GM18526 (cell line): ENCODE results near the gene AP2A2.

Experiments
- POLR2A ChIP-seq: IDR thresholded peaks from 3 replicates; pipeline ENCODE4 v1.6.1; 2011; ENCODE audit not compliant: insufficient read length; ENCODE audit errors: extremely low read depth

AP2A2 gene

DNA sequence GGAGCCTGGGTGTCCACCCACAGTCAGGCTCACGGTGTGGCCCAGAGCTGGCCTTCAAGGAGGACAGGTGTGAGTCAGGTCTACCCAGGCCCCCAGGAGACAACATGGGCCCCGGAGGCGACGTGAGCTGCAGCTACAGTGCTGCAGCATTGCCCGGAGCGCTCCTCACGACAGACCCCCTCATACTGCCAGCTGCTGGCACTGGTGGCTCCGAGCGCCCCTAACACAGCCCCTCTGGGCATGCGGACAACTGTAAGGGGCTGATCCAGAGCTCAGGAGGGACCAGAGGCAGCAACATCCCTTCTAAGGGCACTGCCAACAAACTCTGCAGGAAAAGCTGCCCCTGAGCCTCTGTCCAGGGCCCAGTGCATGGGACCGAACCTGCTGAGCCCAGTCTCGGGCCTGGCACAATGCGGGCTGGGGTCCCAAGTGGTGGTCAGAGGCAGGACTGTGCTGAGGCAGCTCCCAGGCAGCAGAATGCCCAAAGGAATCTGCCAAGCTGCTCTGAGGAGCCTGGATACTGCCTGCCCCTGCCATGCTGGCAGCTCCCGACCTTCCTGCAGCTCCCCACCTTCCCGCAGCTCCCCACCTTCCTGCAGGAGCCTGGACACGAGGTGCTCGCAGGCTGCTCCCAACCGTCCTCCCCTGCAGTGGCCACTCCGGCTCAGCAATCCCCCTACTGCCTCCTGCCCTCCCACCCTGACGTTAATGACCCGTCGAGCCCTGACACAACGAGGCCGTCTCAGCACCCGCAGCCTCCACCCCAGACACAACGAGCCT, 30.1 kb upstream of the AP2A2 start:
- no peak for TF ChIP-seq POLR2A

GRCh38 chr11:897253-898142, 28.2 kb upstream of the AP2A2 start:
- no peak for TF ChIP-seq POLR2A

GRCh38 chr11:898143-898511, 27.5 kb upstream of the AP2A2 start:
- no peak for TF ChIP-seq POLR2A

GRCh38 chr11:898540-899190, 27.0 kb upstream of the AP2A2 start:
- TF ChIP-seq POLR2A: no peak

DNA sequence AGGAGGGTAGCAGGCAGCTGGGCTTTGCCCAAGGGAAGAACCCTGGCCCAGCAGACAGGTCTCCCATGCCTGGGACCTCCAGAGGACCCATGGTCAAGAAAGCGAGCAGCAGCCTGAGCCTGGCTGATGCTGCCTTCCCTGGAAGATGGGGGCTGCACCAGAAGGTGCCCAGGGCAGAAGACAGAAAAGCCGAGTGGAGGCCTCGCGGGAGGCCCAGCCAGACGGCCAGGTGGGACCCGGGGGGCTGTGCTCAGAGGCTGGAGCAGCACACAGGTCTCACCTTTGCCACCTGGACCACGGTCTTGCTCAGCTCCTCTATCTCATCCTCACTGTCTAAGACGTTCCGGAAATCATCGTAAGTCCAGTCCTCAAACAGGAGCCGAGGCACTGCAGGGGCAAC, 25.9 kb upstream of the AP2A2 start:
- TF ChIP-seq POLR2A: no peak

DNA sequence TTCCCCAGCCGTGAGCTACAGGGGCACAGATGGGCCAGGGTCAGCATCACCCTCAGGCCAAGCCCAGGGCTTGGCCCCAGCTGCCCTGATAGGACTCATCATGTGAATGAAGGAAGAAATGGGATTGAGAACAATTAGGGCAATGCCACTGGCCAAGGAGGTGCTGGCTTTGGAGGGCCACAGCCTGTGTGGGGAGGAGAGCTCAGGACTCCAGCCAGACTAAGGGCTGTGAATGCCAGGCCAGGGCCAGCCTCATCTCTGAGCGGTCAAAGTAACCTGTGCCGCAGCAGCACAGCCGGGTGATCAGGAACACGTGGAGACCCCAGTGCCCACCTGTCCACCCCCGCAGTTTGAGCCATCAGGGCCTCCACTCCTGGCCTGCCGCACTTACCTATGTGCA, 25.1 kb upstream of the AP2A2 start:
- TF ChIP-seq POLR2A: no peak

- no peak for TF ChIP-seq POLR2A
Measured at GRCh38 chr11:901452-902061, 24.1 kb upstream of the AP2A2 start.

DNA sequence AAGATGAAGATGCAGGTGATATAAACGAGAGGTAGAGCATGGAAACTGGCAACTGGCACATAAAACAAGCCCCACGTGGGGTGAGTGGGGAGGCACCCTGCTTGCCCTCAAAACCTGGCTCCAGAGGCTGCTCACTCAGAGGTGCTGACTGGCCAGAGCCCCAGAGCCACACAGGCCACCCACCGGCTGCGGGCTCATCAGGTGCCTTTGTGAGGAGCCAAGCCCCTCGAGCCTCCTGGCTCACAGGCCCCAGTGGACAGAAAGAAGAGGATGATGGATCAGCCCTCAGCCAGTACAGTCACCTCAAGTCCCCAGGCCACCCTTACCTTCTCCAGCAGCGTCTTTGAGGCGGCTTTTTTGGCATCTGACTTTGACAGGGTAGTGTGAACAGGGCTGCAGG, 21.3 kb upstream of the AP2A2 start:
- TF ChIP-seq POLR2A: no peak

DNA sequence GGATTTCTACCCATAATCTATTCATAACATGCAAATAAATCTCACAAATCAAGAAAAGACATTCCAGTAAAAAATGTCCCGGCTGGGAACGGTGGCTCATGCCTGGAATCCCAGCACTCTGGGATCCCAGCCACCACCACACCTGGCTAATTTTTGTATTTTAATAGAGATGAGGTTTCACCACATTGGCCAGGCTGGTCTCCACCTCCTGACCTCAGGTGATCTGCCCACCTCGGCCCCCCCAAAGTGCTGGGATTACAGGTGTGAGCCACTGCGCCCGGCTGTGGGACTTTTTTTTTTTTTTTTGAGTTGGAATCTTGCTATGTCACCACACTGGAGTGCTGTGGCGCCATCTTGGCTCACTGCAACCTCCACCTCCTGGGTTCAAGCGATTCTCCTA, 19.7 kb upstream of the AP2A2 start:
- no peak for TF ChIP-seq POLR2A

DNA sequence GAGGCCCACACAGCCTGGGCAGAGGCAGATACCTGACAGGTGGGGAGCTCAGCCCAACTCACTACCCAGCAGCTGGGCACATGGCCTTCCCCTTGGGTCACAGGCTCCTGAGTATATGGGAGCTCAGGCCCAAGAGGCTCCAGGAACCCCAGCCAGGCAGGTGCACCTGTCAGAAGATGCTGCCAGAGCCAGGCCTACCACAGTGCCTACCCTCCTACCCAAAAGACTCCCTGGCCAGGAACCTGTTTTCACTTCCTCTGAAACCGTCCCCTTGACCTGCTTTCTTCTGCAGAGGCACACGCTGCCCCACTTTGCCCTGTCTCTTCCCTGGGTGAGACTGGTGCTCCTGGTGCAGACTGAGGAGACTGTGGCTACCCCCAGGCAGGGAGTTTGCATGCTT, 18.0 kb upstream of the AP2A2 start:
- no peak for TF ChIP-seq POLR2A

DNA sequence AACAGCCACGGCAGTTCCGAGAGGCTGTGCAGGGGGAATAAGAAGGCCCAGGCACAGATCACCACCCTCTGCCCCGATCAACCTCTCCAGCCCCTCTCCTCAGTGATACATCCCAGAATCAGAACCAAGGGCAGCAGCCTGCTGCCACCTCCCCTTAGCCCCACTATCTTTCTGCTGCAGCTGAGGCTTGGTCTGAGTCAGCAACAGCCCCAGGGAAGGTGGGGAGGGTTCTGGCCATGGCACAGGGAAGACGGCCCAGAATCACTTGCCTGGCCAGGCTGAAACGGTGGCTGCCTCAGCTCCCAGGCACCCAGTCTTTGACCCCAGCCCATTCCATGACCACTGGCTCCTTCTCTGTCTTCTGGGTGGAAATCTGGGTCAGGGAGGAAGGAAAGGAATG, 17.4 kb upstream of the AP2A2 start:
- no peak for TF ChIP-seq POLR2A

DNA sequence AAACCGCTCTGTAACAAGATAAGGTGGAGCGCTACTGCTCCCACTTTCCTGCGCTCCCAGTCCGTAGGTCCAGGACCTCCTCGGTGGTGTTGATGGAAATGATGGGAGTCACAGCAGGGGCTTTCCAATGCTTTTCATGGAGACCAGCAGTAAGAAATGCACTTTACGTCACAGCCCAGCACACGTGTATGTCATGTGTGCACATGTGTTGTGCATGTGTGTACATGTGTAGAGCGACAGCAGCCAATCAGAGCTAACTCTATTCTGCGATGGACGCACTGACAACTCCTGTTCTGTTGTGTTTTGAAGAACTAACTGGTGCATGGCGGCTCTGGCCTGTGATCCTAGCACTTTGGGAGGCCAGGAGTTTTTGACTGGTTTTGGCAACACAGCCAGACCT, 16.3 kb upstream of the AP2A2 start:
- TF ChIP-seq POLR2A: no peak

- no peak for TF ChIP-seq POLR2A
Measured at GRCh38 chr11:910044-910588, 15.6 kb upstream of the AP2A2 start.

- peak; percentile 64 for TF ChIP-seq POLR2A
Measured at GRCh38 chr11:910589-911030, 15.1 kb upstream of the AP2A2 start, which contains the start of gene CHID1. Gene CHID1, minus strand, starts transcription at chr11:910810. Its CDS starts 5,994 bp downstream, at chr11:904816.
